ACC112 (cell line): ENCODE results near the gene FBXO40.

Experiments used
- H2AFZ ChIP-seq: fragments of 200-600 bp; sonication (generic); one replicate; pipeline ENCODE4 v1.6.0; 2017; ENCODE audit warnings: antibody characterized with exemption, low read length; ENCODE audit not compliant: unreplicated experiment
- H3K27ac ChIP-seq: fragments of 200-600 bp; sonication (generic); 2 replicates; pipeline ENCODE4 v1.5.1; 2014; ENCODE audit warnings: low read depth, mild to moderate bottlenecking, antibody characterized with exemption, low read length, moderate library complexity
- H3K27me3 ChIP-seq: fragments of 200-600 bp; sonication (generic); 2 replicates; pipeline ENCODE4 v1.6.1; 2014; ENCODE audit warnings: mild to moderate bottlenecking, antibody characterized with exemption, low read length, moderate library complexity, mixed read lengths; ENCODE audit not compliant: insufficient read depth
- H3K36me3 ChIP-seq: fragments of 200-600 bp; sonication (generic); 2 replicates; pipeline ENCODE4 v1.6.1; 2016; ENCODE audit warnings: mild to moderate bottlenecking, antibody characterized with exemption, low read length, moderate library complexity, mixed read lengths; ENCODE audit not compliant: insufficient read depth
- H3K4me1 ChIP-seq: fragments of 200-600 bp; sonication (generic); one replicate; pipeline ENCODE4 v1.6.1; 2016; ENCODE audit warnings: low read length, mixed read lengths; ENCODE audit not compliant: insufficient read depth, unreplicated experiment, control insufficient read depth
- H3K4me3 ChIP-seq: fragments of 200-600 bp; sonication (generic); 2 replicates; pipeline ENCODE4 v1.5.1; 2014; ENCODE audit warnings: mild to moderate bottlenecking, low read depth, low read length
- H3K79me2 ChIP-seq: fragments of 200-600 bp; sonication (generic); one replicate; pipeline ENCODE4 v1.6.0; 2016; ENCODE audit warnings: low read length; ENCODE audit not compliant: control insufficient read depth, unreplicated experiment, insufficient read depth

FBXO40 gene

GRCh38 chr3:121592856-121593702 lies at the start of gene FBXO40:
TSS of gene FBXO40 (plus strand) at chr3:121593379. CDS start at chr3:121620576, 27,197 bp downstream.
- H3K4me3 ChIP-seq: no peak within 1 kb of the TSS
- H3K36me3 ChIP-seq: no peaks in the 10 kb centered on the region
- no peaks in the 10 kb centered on the region for H3K79me2 ChIP-seq
- no peak within 1 kb of the TSS for H2AFZ ChIP-seq
- H3K4me1 ChIP-seq: no peaks in the 10 kb centered on the region
- peaks cover 20% of the 10 kb centered on the region; the same call in 1 of the 2 replicates for H3K27me3 ChIP-seq
- H3K27ac ChIP-seq: no peak within 1 kb of the TSS

GRCh38 chr3:121545049-121545573 lies 48.1 kb upstream of the FBXO40 start:
- Histone ChIP-seq H3K36me3 (no peaks in the 10 kb centered on the region), H3K4me3 (peak overlapping the region; percentile 90), H2AFZ (peak overlapping the region; percentile 63), H3K27me3 (no peaks in the 10 kb centered on the region), H3K27ac (peak overlapping the region; percentile 31; the same call in 1 of the 2 replicates), H3K4me1 (no peaks in the 10 kb centered on the region), H3K79me2 (peaks cover 36% of the 10 kb centered on the region)

- Histone ChIP-seq H3K27ac (peak within 1 kb of the TSS; percentile 40), H3K4me1 (no peaks in the 10 kb centered on the region), H3K4me3 (peak within 1 kb of the TSS; percentile 90), H3K27me3 (no peaks in the 10 kb centered on the region), H3K79me2 (peaks cover 36% of the 10 kb centered on the region), H2AFZ (peak within 1 kb of the TSS; percentile 100), H3K36me3 (no peaks in the 10 kb centered on the region)
Measured at GRCh38 chr3:121545574-121546455, 47.4 kb upstream of the FBXO40 start, which contains the start of gene POLQ. TSS of gene POLQ (minus strand) at chr3:121545988. CDS start at chr3:121545877, 111 bp downstream.

GRCh38 chr3:121552379-121552778 lies 40.8 kb upstream of the FBXO40 start:
- Histone ChIP-seq H3K36me3 (no peaks in the 10 kb centered on the region), H3K4me1 (no peaks in the 10 kb centered on the region), H3K27me3 (no peaks in the 10 kb centered on the region), H2AFZ (peak overlapping the region; percentile 82), H3K27ac (no peak overlapping the region), H3K79me2 (no peaks in the 10 kb centered on the region), H3K4me3 (0 out of 2 replicates have a peak overlapping the region, but pooled peaks have one; percentile 5)

GRCh38 chr3:121552797-121553196 lies 40.4 kb upstream of the FBXO40 start:
- Histone ChIP-seq H3K36me3 (no peaks in the 10 kb centered on the region), H3K79me2 (no peaks in the 10 kb centered on the region), H3K27me3 (no peaks in the 10 kb centered on the region), H2AFZ (peak overlapping the region; percentile 82), H3K27ac (no peak overlapping the region), H3K4me1 (no peaks in the 10 kb centered on the region), H3K4me3 (no peak overlapping the region)

GRCh38 chr3:121557426-121557934 lies 35.7 kb upstream of the FBXO40 start:
- Histone ChIP-seq H2AFZ (no peak overlapping the region), H3K79me2 (no peaks in the 10 kb centered on the region), H3K27me3 (no peaks in the 10 kb centered on the region), H3K4me1 (no peaks in the 10 kb centered on the region), H3K36me3 (no peaks in the 10 kb centered on the region), H3K27ac (no peak overlapping the region), H3K4me3 (no peak overlapping the region)

GRCh38 chr3:121562148-121562547 lies 31.0 kb upstream of the FBXO40 start:
- Histone ChIP-seq H3K27ac (no peak overlapping the region), H3K4me3 (no peak overlapping the region), H3K36me3 (no peaks in the 10 kb centered on the region)

GRCh38 chr3:121566773-121567172 lies 26.4 kb upstream of the FBXO40 start:
- Histone ChIP-seq H3K27ac (no peak overlapping the region), H3K79me2 (no peaks in the 10 kb centered on the region), H3K27me3 (no peaks in the 10 kb centered on the region), H3K36me3 (no peaks in the 10 kb centered on the region), H2AFZ (no peak overlapping the region), H3K4me1 (no peaks in the 10 kb centered on the region), H3K4me3 (no peak overlapping the region)

More at GRCh38 chr3:121562148-121562547, 31.0 kb upstream of the FBXO40 start:
- H3K4me1 ChIP-seq: no peaks in the 10 kb centered on the region
- H3K79me2 ChIP-seq: no peaks in the 10 kb centered on the region
- H2AFZ ChIP-seq: no peak overlapping the region
- H3K27me3 ChIP-seq: no peaks in the 10 kb centered on the region

GRCh38 chr3:121567649-121568048 lies 25.5 kb upstream of the FBXO40 start, which contains the start of gene ARGFX:
TSS of gene ARGFX (plus strand) at chr3:121567949. CDS start at chr3:121570714, 2,765 bp downstream.
- H3K27ac ChIP-seq: no peak within 1 kb of the TSS
- H2AFZ ChIP-seq: no peak within 1 kb of the TSS
- no peaks in the 10 kb centered on the region for H3K27me3 ChIP-seq
- no peaks in the 10 kb centered on the region for H3K79me2 ChIP-seq
- no peaks in the 10 kb centered on the region for H3K4me1 ChIP-seq
- no peak within 1 kb of the TSS for H3K4me3 ChIP-seq
- H3K36me3 ChIP-seq: no peaks in the 10 kb centered on the region

- Histone ChIP-seq H3K27ac (no peak overlapping the region), H2AFZ (no peak overlapping the region), H3K79me2 (no peaks in the 10 kb centered on the region), H3K27me3 (no peaks in the 10 kb centered on the region), H3K4me3 (no peak overlapping the region), H3K36me3 (no peaks in the 10 kb centered on the region), H3K4me1 (no peaks in the 10 kb centered on the region)
Measured at GRCh38 chr3:121574449-121574848, 18.7 kb upstream of the FBXO40 start.
